BJ (cell line): ENCODE data around the gene OXSR1. TPM values are rescaled to one million over a fixed set of nuclear protein-coding genes. Genes with fewer than 3 reads are reported as not detected.

ENCODE experiments used
- CTCF ChIA-PET: fragments of 350-600 bp; formaldehyde crosslinking; extraction: SDS; loops from one replicate; lab custom pipeline; 2021; ENCODE audit warnings: antibody characterized with exemption, inconsistent platforms; lab: Yijun Ruan, JAX
- POLR2A ChIA-PET: fragments of 300-600 bp; sonication (Branson Sonifier 250); formaldehyde crosslinking; extraction: SDS; loops from one replicate; lab custom pipeline; 2021; ENCODE audit warnings: antibody characterized with exemption; lab: Charles Lee
- DNase-seq: peaks from one replicate; pipeline ENCODE4 v3.0.0-alpha.2; 2011; ENCODE audit warnings: low read depth
- H3K27me3 ChIP-seq: 2 replicates; pipeline ENCODE4 v1.6.0; 2011; ENCODE audit warnings: low read length; ENCODE audit not compliant: control insufficient read depth, insufficient read depth
- H3K36me3 ChIP-seq: 2 replicates; pipeline ENCODE4 v1.5.1; 2011; ENCODE audit warnings: low read length; ENCODE audit not compliant: control insufficient read depth, insufficient read depth
- H3K4me3 ChIP-seq: 2 replicates; pipeline ENCODE4 v1.5.1; 2011; ENCODE audit warnings: low read depth, mild to moderate bottlenecking, control low read depth, low read length
- polyA plus RNA-seq: library from polyadenylated mRNA; depleted of rRNA; stranded (reverse); fragments of >200 nt; gene quantifications from 2 replicates; pipeline ENCODE4 v1.2.3, GENCODE V29; 2011
- TF ChIP-seq, protein P1 (sequence below): IDR thresholded peaks from 2 replicates; pipeline ENCODE4 v1.5.1; 2011; ENCODE audit warnings: low read depth, mild to moderate bottlenecking, control low read depth, inconsistent platforms, low read length, moderate library complexity; ENCODE audit not compliant: insufficient read depth

Gene OXSR1
- polyA plus RNA-seq, 1 experiment = 27.6 TPM

DNA sequence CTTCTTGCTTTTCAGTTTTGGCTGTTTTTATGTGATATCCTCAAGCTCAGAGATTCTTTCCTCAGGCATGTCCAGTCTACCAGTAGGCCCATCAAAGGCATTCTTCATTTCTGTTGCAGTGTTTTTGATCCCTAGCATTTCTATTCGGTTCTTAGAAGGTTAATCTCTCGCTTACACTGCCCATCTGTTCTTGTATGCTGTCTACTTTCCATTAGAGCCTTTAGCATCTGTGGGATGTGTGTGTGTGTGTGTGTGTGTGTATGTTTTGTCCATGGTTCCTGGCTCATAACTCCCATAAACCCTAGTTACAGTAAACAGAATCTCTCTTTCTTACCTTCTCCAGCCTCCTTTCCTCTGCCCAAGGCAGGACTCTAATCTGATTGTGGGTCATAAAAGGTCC is 95.1 kb downstream of the OXSR1 start:
- CTCF ChIA-PET = no interaction called here
- peaks cover 9% of the 10 kb centered on the region for H3K36me3 ChIP-seq

DNA sequence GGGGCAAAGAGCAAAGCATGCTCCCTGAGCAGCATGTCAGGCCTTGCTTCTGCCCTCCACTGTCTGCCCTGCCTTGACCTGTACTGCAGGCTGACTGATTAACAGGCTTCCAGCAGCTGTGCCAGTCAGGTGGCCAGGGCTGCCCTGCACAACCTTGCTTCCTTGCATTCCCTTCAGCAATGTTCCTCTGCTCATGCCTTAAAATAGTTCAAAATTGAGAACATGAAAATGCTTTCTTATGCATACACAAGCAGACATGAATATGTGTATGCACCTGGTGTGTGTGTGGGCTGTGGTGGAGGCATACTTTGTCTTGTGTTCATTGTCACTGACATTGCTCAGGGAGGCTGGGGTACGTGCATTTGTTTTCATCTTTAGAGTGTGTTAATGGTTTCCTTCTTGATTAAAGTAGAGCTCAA is 99.0 kb downstream of the OXSR1 start:
- Histone ChIP-seq H3K27me3 (no peaks in the 10 kb centered on the region), H3K4me3 (no peak overlapping the region), H3K36me3 (peaks cover 4% of the 10 kb centered on the region)
- ChIA-PET CTCF (interaction anchor here (0.5 to 1.3 kb wide), 2 partner anchors 12 to 29 kb away, joined by 3 to 4 read pairs; no protein-coding TSS in a partner anchor), POLR2A (no interaction called here)
- TF ChIP-seq, protein P1, sequence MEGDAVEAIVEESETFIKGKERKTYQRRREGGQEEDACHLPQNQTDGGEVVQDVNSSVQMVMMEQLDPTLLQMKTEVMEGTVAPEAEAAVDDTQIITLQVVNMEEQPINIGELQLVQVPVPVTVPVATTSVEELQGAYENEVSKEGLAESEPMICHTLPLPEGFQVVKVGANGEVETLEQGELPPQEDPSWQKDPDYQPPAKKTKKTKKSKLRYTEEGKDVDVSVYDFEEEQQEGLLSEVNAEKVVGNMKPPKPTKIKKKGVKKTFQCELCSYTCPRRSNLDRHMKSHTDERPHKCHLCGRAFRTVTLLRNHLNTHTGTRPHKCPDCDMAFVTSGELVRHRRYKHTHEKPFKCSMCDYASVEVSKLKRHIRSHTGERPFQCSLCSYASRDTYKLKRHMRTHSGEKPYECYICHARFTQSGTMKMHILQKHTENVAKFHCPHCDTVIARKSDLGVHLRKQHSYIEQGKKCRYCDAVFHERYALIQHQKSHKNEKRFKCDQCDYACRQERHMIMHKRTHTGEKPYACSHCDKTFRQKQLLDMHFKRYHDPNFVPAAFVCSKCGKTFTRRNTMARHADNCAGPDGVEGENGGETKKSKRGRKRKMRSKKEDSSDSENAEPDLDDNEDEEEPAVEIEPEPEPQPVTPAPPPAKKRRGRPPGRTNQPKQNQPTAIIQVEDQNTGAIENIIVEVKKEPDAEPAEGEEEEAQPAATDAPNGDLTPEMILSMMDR = no peak
- no peak for DNase-seq

More for the DNA sequence above, 95.1 kb downstream of the OXSR1 start:
- no peak for DNase-seq
- Histone ChIP-seq H3K4me3 (no peak overlapping the region), H3K27me3 (no peaks in the 10 kb centered on the region)
- POLR2A ChIA-PET = no interaction called here
- TF ChIP-seq, protein P1 = no peak

DNA sequence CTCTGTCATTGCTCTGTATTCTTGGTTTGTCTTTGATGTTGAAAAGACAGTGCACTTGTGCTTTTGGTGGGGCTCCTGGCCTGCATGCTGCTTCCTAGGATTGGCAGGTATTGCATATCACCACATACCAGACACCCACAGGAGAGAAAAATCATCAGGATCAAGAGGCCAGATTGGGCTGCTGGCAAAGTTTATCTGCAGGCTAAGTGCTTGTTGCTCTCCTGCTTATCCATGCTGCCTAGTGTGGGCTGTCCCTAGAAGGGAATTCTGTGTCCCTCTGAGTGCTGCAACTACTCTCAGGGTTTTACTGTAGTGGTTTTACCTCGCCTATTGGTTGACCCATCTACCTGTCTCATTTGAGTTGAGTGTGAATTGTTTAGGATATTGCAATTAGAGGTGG is 99.4 kb downstream of the OXSR1 start:
- TF ChIP-seq, protein P1 = no peak
- ChIA-PET CTCF (interaction anchor here (0.5 to 1.3 kb wide), 2 partner anchors 13 to 29 kb away, joined by 3 to 4 read pairs; no protein-coding TSS in a partner anchor), POLR2A (no interaction called here)
- Histone ChIP-seq H3K4me3 (no peak overlapping the region), H3K36me3 (peaks cover 4% of the 10 kb centered on the region), H3K27me3 (no peaks in the 10 kb centered on the region)
- DNase-seq = no peak

DNA sequence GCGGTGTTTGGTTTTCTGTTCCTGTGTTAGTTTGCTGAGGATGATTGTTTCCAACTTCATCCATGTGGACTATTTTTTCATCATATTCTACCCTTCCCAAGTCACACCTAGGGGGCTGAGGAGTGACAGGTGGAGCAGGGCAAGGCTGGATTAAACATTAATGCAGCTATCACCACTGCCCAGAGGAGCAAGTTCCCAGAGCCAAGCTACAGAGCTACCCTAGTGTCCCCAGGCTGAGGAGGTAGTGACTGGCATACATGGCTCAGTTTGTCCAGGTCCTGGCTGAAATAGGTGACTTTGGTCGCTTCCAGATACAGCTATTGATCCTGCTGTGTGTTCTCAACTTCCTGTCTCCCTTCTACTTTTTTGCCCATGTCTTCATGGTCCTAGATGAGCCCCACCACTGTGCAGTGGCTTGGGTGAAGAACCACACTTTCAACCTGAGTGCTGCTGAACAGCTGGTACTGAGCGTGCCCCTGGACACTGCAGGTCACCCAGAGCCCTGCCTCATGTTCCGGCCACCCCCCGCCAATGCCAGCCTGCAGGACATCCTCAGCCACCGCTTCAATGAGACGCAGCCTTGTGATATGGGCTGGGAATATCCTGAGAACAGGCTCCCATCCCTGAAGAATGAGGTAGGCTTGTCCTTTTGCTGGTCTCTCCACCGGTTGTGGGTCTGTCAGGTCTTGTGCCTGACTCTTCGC is 100.4 kb downstream of the OXSR1 start, which contains the start of gene SLC22A13:
SLC22A13 (plus strand) TSS at position 209 of the 704 bp plus-strand sequence; CDS start at position 258, 49 bp downstream.
- Histone ChIP-seq H3K27me3 (no peaks in the 10 kb centered on the region), H3K4me3 (no peak within 1 kb of the TSS), H3K36me3 (peaks cover 4% of the 10 kb centered on the region)
- ChIA-PET POLR2A (no interaction called here), CTCF (no interaction called here)
- DNase-seq = no peak
- TF ChIP-seq, protein P1 = no peak

DNA sequence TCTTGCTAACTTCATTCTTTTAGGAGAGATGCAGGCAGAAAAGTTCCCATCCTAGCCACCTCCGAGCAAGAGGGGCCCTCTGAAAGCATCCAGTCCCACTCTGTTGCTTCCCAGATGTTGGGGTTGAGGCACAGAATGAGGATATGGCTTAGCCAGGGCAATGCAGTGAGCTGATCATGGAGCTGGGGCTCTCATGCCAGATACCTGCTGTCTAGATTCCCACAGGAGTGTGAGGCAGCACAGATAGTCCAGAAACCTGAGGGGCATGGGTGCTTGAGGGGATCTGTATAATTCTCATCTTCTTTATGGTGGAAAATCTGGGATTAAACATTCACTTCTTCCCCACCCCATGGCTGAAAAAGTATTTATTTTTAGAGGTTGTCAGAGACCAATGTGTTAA is 101.5 kb downstream of the OXSR1 start:
- Histone ChIP-seq H3K27me3 (no peaks in the 10 kb centered on the region), H3K4me3 (no peak overlapping the region), H3K36me3 (peaks cover 4% of the 10 kb centered on the region)
- TF ChIP-seq, protein P1 = no peak
- ChIA-PET CTCF (no interaction called here), POLR2A (no interaction called here)
- no peak for DNase-seq
